ENCODE data around the gene RAB11FIP4. TPM values are rescaled to one million over a fixed set of nuclear protein-coding genes. Genes with fewer than 3 reads are reported as not detected.

RAB11FIP4 gene
- total and polyA plus RNA-seq, 4 donors = 1.5 to 16.0 (median 3.3) TPM

DNA sequence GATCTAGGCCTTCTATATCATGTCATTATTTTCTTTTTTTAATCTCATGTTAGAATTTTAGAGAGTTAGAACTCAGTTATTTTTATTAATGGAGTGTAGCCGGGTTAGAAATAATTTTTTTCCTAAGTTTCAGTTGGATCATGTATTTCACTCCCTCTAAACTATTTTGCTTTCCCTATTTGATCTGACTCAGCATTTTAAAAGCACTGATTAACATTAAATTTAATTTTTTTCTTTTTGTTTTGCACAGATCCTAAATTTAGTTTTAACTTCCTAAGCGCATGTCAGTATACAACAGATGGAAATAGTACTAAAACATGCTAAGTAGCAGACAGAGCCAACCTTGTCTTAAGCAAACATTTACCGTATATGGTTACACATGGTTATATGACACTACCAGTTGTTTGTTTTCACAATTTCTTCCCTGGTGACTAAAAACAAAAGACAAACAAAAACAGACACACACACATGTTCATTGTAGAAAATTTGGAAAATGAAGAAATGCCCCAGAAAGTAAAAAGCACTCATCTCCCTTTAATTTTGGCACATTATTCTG, 33.6 kb upstream of the RAB11FIP4 start:
- no peaks in the 10 kb centered on the region for H3K9me3 ChIP-seq (ENCODE audit: control insufficient read depth in 4 of 4, low read length in 3 of 4)
- no peaks in the 10 kb centered on the region for H3K27me3 ChIP-seq (ENCODE audit: control insufficient read depth in 4 of 4, insufficient read depth in 4 of 4, low read length in 3 of 4)
- no peak for DNase-seq (ENCODE audit: low spot score)
- no peak overlapping the region for H3K9ac ChIP-seq (ENCODE audit: low read depth in 1 of 2, low read length in 2 of 2)
- H3K4me1 ChIP-seq (ENCODE audit: control insufficient read depth in 4 of 4, insufficient read depth in 4 of 4, low read length in 3 of 4) = no peaks in the 10 kb centered on the region
- WGBS = 85% methylated on average over 3 of the region's 3 CpGs
- H3K4me3 ChIP-seq (ENCODE audit: low read depth in 1 of 3, low read length in 3 of 3) = no peak overlapping the region
- peaks cover 0 to 29% (median 27%) of the 10 kb centered on the region in 4 donors for H3K36me3 ChIP-seq (ENCODE audit: control insufficient read depth in 4 of 4, insufficient read depth in 3 of 4, low read depth in 1 of 4, low read length in 3 of 4)
- TF ChIP-seq SP1 (IDR thresholded peaks at IDR 0.05) = no peak
- no peak overlapping the region for H3K27ac ChIP-seq (ENCODE audit: low read depth in 1 of 2, low read length in 2 of 2)

DNA sequence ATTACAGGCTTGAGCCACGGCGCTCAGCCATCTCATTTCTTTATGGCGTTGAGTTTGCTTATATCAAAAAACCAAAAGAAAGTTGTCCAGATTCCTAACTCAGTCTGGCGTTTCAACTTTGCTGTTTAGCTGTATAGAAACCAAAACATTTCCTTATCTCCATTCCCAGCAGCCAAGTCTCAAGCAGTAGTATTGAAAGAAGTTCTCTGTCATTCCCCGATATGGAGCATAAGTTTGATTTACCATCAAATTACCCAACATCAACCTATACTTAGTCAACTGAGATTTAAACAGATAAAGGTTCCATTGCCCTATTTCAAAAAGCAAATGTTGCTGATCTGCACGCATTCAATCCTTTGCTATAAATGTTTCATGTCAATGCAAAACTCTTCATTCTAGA, 27.5 kb upstream of the RAB11FIP4 start:
- H3K36me3 ChIP-seq (ENCODE audit: control insufficient read depth in 4 of 4, insufficient read depth in 3 of 4, low read depth in 1 of 4, low read length in 3 of 4) = peaks cover 1 to 19% (median 16%) of the 10 kb centered on the region in 4 donors
- H3K4me1 ChIP-seq (ENCODE audit: control insufficient read depth in 4 of 4, insufficient read depth in 4 of 4, low read length in 3 of 4) = no peaks in the 10 kb centered on the region
- no peak for DNase-seq (ENCODE audit: low spot score)
- TF ChIP-seq, protein P1, sequence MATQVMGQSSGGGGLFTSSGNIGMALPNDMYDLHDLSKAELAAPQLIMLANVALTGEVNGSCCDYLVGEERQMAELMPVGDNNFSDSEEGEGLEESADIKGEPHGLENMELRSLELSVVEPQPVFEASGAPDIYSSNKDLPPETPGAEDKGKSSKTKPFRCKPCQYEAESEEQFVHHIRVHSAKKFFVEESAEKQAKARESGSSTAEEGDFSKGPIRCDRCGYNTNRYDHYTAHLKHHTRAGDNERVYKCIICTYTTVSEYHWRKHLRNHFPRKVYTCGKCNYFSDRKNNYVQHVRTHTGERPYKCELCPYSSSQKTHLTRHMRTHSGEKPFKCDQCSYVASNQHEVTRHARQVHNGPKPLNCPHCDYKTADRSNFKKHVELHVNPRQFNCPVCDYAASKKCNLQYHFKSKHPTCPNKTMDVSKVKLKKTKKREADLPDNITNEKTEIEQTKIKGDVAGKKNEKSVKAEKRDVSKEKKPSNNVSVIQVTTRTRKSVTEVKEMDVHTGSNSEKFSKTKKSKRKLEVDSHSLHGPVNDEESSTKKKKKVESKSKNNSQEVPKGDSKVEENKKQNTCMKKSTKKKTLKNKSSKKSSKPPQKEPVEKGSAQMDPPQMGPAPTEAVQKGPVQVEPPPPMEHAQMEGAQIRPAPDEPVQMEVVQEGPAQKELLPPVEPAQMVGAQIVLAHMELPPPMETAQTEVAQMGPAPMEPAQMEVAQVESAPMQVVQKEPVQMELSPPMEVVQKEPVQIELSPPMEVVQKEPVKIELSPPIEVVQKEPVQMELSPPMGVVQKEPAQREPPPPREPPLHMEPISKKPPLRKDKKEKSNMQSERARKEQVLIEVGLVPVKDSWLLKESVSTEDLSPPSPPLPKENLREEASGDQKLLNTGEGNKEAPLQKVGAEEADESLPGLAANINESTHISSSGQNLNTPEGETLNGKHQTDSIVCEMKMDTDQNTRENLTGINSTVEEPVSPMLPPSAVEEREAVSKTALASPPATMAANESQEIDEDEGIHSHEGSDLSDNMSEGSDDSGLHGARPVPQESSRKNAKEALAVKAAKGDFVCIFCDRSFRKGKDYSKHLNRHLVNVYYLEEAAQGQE (IDR thresholded peaks at IDR 0.05) = no peak
- no peak for TF ChIP-seq RAD21 (IDR thresholded peaks at IDR 0.05)
- TF ChIP-seq FOXA2 (IDR thresholded peaks at IDR 0.05) = no peak
- TF ChIP-seq RXRA (IDR thresholded peaks at IDR 0.05) = no peak
- TF ChIP-seq EGR1 (IDR thresholded peaks at IDR 0.05; ENCODE audit: low read depth in 2 of 2) = no peak
- TF ChIP-seq, protein P2, sequence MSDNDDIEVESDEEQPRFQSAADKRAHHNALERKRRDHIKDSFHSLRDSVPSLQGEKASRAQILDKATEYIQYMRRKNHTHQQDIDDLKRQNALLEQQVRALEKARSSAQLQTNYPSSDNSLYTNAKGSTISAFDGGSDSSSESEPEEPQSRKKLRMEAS (IDR thresholded peaks at IDR 0.05) = no peak
- TF ChIP-seq JUND (IDR thresholded peaks at IDR 0.05) = no peak
- no peak for TF ChIP-seq YY1 (IDR thresholded peaks at IDR 0.05)
- no peak for TF ChIP-seq TAF1 (conservative IDR thresholded peaks at IDR 0.05)
- no peak for TF ChIP-seq GABPA (IDR thresholded peaks at IDR 0.05 in 1 of 2, conservative IDR thresholded peaks at IDR 0.05 in 1 of 2)
- no peak for TF ChIP-seq SP1 (IDR thresholded peaks at IDR 0.05)
- no peak for TF ChIP-seq HNF4A (conservative IDR thresholded peaks at IDR 0.05)
- TF ChIP-seq NR2F2 (IDR thresholded peaks at IDR 0.05) = no peak
- TF ChIP-seq FOXA1 (IDR thresholded peaks at IDR 0.05) = no peak
- TF ChIP-seq, protein P3, sequence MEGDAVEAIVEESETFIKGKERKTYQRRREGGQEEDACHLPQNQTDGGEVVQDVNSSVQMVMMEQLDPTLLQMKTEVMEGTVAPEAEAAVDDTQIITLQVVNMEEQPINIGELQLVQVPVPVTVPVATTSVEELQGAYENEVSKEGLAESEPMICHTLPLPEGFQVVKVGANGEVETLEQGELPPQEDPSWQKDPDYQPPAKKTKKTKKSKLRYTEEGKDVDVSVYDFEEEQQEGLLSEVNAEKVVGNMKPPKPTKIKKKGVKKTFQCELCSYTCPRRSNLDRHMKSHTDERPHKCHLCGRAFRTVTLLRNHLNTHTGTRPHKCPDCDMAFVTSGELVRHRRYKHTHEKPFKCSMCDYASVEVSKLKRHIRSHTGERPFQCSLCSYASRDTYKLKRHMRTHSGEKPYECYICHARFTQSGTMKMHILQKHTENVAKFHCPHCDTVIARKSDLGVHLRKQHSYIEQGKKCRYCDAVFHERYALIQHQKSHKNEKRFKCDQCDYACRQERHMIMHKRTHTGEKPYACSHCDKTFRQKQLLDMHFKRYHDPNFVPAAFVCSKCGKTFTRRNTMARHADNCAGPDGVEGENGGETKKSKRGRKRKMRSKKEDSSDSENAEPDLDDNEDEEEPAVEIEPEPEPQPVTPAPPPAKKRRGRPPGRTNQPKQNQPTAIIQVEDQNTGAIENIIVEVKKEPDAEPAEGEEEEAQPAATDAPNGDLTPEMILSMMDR (IDR thresholded peaks at IDR 0.05; ENCODE audit: low read depth, low read length, missing input control) = no peak
- H3K27ac ChIP-seq (ENCODE audit: low read depth in 1 of 2, low read length in 2 of 2) = no peak overlapping the region
- no peak overlapping the region for H3K4me3 ChIP-seq (ENCODE audit: low read depth in 1 of 3, low read length in 3 of 3)
- WGBS = 97% methylated on average over 6 of the region's 6 CpGs
- H3K27me3 ChIP-seq (ENCODE audit: control insufficient read depth in 4 of 4, insufficient read depth in 4 of 4, low read length in 3 of 4) = no peaks in the 10 kb centered on the region
- no peak overlapping the region for H3K9ac ChIP-seq (ENCODE audit: low read depth in 1 of 2, low read length in 2 of 2)
- no peaks in the 10 kb centered on the region for H3K9me3 ChIP-seq (ENCODE audit: control insufficient read depth in 4 of 4, low read length in 3 of 4)

Data from liver (tissue), 9 donors.